ENCODE results near the gene GRB10.
A peak's percentile ranks its signal among the peaks of the same experiment; 100 is the strongest.

The GRB10 gene

DNA sequence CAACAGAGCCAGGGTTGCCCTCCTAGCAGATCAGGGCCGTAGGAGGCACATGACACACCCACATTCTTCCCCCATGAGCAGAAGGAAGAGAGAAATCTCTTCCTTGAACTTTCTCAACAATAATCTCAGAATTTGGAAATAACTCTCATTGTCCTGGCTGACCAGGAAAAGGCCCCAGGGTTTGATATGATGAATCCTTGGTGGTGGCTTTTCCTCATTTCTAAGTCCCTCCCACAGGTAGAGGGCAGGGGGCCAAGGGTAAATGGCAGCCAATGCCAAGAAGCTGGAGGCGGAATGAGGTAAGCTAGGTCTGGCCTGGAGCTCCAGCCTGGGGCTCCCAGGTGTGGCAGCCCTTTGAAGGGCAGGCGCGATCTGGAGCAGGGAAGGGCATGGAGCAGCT is 67.8 kb downstream of the GRB10 start:
- DNase-seq = no peak

DNA sequence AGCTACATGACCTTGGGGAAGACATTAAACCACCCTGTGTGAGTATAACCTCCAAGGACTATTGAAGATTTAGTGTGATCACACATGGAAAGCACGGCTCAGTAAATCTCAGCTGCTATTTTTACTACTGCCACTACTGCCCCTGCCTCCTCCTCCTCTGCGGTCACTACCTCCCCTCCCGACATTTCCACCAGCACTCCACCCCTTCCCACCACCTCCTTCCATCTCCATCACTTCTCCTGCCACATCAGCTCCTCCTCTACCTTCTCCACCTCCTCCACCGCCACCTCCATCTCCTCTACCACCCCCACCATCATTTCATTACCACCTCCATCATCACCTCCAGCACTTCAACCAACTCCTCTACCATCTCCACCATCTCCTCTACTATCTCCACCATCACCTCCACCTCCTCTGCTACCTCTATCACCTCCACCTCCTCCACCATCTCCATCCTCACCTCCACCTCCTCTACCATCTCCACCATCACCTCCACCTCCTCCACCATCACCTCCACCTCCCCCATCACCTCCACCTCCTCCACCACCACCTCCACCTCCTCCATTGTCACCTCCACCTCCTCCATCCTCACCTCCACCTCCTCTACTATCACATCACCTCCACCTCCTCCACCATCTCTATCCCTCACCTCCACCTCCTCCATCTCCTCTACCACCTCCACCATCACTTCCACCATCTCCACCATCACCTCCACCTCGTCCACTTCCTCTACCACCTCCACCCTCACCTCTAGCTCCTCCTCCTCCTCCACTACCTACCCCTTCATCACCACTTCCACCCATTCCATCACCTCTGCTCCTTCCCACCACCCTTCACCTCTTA is 69.4 kb downstream of the GRB10 start:
- DNase-seq = no peak

DNA sequence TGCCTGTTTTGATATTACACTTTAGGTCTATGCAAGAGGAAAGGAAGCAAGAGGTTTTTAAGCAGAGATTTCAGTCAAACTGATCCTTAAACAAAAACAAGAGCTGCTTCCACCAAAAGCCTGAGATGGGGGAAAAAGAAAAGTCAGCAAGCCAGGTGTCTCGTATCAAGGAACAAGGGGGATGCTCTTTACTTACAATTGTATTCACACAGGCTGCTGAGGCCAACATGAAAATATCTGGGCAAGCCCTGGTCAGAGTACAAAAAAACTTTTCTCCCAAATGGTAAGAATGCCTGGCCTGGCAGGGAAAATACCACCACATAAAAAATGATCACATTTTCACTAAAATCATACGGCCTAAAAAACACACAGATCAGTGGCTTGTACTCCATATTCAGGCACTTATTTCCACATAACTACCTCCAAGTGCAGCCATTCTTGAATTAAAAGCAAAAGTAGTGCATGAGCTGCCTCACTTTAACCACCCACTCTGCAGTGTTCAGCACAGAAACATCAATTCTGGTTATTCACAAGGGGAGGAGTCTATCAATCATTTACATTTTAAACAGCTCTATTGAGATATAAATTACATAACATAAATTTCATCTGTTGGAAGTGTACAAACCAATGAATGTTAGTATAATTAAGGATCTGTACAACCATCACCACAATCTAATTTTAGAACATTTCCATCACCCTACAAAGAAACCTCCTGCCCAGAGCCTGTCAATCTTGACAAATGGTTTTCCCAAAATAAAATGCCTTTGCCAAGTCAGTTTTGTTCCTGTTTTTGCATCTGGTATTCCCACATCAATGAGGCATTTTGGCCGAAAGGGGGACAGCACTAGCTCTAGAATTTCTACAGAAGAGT is 70.2 kb downstream of the GRB10 start:
- DNase-seq = no peak

DNA sequence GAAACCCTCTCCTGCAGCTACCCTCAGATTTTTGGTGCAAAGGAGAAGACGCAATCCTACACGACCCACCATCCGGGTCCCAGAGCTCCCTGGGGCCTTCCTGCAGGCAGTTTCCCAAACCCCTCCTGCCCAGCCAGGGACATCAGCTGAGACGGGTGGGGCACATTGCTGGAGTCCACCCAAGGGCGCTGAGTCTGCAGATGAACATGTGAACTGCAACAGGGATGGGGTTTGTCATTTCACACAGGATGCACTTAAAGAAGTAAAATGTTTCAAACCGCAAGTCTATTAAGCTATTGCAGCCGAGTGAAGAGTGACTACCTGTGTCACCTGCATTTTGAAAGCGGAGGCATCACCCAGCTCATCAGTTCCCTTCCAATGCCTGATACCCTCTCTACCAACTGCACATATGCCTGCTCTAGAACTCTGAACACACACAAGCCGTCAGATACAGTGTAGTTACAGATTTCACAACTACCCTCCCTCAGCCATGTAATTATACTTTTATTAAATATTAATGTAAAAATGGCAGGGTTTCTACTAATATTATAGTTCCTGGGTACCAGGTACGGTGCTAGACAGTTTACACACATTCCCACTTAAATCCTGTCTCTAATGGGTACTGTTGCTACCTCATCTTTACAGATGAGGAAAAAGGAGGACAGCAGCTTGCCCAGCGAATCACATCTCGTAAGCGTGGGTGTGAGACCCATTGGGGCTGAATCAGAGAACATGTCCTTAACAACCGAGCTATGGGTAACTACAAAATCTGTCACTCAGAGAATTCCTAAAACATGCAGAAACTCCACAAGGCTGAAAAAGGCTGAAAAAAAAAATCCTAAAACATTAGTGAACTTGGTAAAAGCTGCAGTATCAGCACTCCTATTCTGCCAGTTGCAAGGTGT is 71.2 kb downstream of the GRB10 start:
- DNase-seq = no peak

DNA sequence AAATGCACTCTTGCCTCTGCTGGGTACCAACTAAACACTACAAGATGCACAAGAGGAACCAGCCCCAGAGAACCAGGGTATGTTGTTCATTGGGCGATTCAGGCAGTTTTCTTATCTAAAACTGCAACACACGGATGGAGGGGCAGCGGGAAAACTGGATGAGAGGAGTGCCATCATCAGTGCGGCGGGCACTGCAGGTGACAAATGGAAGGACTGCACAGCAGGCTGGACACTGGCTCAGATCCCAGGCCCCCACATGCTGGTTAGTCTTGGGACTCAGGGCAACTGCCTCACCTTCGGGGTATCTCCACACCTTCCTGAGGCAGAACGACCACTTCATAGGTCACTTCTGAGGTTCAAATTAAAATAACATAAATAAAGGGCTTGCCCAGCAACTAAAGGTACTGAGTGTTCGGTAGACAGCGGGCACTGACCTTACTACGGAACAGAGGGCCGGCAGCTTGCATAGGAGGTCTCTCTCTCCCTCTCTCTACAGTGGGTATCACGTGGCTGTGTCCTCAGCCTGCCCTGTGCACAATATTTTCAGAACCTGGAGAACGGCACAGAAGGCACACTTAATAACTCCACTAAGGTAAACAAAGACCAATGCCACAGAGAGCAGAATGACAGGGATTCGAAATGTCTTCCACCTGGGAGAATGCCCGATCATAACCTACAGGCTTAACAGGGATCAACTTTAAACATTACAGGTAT is 72.1 kb downstream of the GRB10 start:
- DNase-seq = no peak

DNA sequence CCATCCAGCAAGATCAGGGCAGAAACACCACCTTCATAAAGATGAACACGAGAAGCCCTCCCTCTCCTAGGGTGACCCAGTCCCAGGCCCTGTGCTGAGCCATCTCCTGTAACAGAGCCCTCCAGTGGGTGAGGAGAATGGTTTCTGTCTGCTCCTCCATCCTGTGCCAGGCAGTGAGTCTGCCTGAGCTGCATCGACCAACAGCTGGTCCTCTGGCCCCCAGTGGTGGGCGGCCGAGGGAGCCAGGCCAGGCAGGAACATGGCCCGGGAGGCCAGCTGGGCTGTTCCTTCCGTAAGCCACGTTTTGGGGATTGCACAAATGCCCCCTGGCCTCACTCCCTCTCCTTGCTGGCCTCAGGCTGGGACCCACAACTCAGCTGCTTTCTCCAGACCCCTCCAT is 73.5 kb downstream of the GRB10 start:
- no peak for DNase-seq

DNA sequence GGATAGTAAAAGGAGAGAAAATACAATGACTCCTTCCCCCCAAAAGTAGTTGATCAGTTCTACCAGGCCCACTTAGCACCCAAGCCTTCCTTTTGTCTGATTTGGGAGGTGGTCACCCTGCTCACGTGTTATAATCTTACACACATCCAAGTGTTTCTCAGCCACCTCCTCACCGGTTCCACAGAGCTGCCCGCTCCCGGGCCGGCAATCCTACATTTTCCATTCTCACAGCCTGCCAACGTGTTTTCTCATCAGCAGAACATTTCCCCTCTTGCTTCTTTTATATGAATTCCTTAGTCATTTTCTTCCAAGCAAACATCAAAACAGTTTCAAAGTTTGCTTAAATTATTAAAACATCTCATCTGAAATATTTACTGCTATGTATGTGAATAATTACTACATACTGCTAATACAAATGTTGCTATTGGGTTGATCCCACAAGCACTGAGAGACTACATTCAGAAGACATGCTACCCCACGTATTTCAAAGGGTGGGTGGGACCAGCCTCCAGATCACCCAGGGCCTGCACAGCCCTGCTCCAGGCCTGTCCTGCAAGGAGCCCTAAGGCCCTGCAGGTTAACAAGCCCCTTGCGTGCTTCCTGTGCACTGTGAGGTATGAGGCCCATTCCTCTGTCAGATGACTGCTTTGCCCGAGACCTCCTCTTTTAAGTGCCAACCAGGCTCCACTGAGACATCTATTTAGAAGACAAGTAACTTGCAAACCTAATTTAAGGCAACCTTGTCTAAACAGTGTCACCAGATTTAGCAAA is 75.3 kb downstream of the GRB10 start:
- no peak for DNase-seq

DNA sequence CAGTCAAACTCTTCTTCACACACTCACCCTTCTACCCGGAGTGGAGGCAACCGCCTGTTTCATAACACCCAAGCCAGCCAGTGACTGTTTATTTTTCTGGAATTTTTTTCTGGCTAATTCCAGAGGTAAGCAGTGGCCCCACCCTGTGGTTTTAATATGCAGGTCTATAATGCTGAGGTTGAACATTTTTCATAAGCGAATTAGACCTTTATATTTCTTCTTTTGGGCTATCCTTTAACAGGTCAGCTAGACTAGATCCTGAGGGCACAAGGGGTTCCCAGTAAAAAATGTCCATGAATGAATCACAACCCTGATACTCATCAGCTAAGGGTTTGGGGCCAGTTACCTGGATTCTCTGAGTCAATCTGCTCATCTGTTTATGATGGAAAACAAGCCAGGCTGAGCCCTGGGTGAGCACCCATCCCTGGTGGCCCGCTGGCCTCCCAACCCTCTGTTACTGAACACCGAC is 76.2 kb downstream of the GRB10 start:
- no peak for DNase-seq

DNA sequence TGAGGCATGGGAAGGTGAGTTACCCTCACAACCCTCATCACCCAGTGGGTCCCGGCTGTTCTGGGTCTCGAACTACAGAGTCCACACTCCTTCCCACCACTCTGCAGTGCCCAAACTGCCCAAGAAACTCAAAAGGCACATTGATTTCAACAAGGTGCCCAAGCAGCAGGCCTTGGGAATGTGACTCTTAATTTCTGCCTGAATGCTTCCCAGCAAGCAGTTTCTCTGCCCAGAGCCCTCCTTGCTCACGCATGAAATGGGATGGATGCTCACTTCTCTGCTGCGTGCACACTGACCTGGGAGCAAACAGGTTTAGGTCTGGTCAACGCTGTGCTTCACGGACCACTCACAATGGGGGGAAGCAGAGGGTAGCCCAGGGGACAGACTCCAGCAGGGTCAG is 77.9 kb downstream of the GRB10 start:
- DNase-seq = no peak

DNA sequence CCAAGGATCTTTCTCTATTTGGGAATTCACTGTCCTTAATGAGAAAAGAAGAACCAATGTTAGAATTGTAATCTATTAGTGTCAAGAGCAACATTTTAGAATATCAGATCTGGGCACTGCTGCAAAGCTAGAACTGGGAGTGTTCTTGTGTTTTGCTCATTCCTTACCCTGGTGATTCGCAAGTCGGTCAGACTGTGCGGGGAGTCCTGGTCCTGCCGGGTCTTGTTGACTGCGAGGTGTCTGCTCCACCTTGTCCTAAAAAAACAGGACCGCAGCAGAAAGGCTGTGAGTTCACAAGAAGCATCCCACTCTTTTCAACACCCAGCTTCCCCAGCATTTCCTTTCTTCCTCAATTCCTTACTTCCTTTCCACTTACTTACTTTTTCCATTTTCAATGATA is 79.0 kb downstream of the GRB10 start:
- no peak for DNase-seq

DNA sequence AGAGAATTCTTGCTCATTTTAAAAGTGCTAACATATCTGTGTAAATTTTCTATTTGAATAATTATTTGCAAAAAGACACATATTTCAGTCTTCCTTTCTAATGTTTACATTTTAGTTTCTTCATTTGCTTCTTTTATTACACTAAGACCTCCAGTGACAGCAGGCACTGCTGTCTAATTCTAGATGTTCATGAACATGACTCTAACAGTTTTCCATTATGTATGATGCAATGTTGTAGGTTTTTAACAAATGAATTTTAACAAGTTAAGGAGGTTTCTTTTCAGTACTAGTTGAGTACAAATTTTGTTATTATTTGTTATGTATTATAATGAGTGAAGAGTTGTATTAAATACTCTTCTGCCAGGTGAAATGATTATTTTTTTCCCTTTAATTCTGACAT is 83.6 kb downstream of the GRB10 start:
- no peak for DNase-seq

DNA sequence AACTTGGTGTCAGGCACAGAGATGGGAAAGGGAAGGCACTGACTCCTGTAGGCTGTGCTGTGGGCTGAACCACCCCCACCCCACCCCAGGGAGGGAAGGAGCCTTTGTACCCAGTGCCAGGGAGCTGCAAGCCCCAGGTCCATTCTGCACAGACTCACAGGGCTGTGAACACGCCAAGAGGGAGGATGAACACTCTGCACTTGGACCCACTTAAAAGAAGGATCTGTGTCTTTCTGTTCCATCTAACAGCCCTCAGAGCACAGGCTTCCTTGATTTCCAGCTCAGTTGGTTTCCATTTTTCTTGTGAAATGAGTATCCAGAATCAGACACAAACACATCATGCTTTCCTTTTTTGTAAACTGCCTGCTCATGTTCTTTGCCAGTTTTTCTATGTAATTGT is 84.9 kb downstream of the GRB10 start:
- DNase-seq = no peak

DNA sequence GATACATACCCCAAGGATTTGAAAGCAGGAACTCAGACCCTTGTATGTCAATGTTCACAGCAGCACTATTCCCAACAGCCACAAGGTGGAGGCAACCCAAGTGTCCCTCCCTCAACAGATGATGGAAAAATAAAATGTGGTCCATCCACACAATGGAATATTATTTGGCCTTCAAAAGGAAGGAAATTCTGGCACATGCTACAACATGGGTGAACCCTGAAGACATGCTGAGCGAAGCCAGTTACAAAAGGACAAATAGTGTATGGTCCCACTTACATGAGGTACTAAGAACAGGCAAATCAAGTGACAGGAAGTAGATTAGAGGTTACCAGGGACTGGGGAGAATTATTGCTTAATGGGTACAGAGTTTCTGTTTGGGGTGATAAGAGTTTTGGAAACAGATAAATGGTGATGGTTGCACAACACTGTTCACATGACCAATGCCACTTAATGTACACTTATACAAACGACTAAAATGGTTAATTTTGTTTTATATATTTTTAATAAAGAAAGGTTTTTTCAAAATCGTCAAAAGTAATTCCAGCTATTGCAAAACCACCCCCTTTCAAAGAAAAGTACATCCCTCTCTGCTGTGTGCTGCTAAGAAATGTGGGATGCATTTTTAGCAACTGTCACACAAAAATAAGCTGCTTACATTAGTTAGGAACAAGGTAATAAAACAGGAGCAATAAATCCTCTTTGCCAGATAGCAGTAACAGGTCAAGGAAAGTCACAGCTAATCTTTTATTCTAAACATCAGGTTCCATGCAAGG is 85.7 kb downstream of the GRB10 start:
- peak; percentile 12 for DNase-seq

DNA sequence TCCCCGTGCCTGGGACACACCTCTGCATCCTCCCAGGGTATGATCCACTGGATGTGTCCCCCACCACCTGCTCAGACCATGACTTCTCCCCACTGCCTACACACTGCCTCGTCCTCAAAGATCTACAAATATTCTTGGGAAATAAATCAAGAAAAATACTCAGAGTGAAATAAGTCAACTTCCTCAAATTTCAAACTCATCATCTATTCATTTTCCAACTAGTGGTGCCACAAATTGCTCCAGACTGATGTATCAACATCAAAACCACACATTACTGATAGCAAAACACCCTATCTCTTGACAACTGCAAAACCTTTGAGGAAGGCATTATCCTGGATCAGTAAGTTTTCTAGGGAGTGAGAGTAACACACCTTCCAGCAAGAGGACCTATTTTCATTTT is 87.7 kb downstream of the GRB10 start:
- no peak for DNase-seq

DNA sequence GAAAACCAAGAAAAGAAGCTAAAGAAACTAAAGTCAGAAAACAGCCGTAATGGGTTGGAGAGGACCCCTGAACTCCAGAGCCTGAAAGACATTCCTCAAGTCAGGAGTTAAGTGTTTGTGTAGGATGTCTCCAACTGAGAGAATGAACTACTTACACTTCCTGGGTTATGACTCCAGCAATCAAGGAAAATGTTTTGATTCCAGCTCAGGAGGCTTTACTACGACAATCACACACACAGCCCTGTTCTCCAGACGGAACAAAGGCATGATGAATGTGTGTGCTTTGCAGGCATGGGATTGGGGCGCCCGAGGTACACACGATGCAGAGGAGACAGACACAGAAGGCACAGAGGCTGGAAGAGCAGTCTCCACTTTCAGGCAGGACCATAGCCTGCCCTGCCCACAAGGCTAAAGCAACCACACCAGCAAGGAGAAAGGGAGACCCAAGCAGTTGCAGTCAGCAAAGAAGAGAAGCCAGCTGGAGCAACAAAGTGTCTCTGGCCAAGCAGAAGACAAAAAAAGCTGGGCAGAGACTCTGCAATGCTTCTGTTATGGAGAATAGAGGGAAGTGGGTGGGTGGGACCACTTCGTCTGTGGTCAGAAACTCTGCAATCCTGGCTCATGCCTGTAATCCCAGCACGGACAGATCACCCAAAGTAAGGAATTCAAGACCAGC is 89.1 kb downstream of the GRB10 start:
- DNase-seq = no peak

DNA sequence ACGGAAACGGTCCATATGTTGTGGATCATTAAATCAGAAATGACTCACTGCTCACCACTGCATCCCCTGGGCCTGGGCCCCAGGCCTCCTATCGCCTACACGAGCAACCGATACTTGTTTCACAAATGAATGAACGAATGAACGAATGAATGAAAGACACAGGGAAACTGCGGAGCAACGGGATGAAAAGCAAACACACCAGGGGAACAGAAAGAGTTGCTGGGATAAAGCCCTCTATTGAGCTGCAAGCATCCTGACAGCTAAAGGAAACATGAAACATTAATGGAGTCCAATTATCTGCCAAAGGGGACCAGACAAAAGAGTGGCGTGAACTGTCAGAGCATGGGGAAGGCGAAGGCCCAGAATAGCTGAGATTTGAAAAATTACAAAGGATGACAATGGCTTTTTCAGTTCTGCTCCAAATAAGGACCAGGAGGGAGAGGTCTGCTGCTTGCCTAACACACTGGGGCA is 92.1 kb downstream of the GRB10 start:
- DNase-seq = no peak

DNA sequence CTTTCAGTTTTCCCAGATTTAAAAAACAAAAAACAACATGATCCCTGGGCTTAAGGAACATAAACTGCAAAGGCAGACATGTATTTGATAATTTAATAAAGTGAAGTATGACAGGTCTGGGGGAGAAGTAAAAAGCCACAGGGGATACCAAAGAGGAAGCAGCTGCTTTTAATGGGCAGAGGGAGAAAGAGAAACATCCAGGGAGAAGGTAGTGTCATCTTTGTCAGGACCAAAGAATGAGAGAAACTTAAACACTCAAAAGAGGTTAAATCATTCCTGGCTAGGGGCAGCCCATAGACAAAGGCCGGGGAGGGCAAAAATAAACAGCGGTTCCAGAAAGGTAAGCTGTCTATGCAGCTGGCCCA is 94.5 kb downstream of the GRB10 start:
- no peak for DNase-seq

DNA sequence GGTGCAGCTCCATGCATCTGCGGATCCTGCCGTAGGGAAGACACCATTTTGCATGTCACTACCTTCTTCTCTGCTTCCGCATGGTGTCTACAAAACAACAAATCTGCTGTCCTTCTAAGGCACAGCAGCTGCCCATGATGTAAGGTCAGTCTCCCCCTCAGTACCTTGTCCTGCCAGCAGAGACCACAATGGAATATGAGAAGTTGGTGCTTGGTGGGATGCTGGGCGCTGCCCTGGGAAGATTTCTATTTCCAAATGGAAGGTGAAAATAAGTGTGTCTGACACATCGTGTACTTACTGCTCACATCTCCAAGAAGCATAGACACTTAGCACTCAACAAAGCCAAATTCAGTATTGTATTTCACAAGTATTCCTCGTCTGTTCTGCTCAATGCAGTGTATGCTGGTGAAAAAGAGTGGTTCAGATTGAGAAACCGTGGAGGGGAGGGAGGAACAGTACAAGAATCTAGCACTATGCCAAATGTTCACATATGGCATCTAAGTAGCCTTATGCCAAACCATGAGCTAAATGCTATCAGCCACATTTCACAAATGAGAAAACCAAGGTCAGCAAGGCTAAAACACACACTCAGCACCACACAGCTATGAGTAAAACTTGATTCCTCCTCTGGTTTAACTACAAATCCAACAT is 95.0 kb downstream of the GRB10 start:
- peak; percentile 67 for DNase-seq

DNA sequence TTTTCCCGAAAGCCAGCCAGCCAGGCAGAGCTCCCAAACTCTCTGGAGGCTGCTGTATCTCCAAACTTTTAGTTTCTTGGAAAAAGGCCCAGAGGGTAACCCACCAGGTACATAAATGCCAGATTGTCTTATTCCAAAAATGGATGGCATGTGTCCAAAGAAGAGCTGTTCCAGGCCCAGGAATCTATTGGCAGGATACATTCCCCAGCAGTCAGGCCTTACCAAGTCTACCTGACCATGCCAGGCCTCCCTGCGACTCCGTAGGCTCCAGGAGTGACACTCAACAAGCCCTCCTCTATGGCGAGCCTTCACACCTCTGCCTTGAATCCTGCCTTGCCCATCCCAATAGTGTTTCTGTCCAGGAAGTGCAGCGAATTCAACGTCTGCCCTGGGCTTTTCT is 95.6 kb downstream of the GRB10 start:
- no peak for DNase-seq
